ENCODE data around the gene HSPA2.

GRCh38 chr14:64591809-64592208, 51.3 kb downstream of the HSPA2 start:
- TF ChIP-seq CTCF (conservative IDR thresholded peaks at IDR 0.05; ENCODE audit: low read depth, low read length) (no peak), EZH2 (IDR thresholded peaks at IDR 0.05; ENCODE audit: low read length, unreplicated experiment) (no peak), EZH2phosphoT487 (IDR thresholded peaks at IDR 0.05; ENCODE audit: borderline replicate concordance, low read length) (no peak)

All from PC-3 (cell line).